Mesenchymal stem cell (in vitro differentiated cells and primary cell): ENCODE data around the gene IFT20. TPM values are rescaled to one million over a fixed set of nuclear protein-coding genes. Genes with fewer than 3 reads are reported as not detected.

Experiments
- DNase-seq: peaks from one replicate; pipeline ENCODE4 v3.0.0-alpha.2; 2013
- H2AFZ ChIP-seq: one replicate; pipeline ENCODE4 v1.6.1; 2013; ENCODE audit warnings: low read depth, mild to moderate bottlenecking, control low read depth, inconsistent platforms, low read length, moderate library complexity
- H2AK5ac ChIP-seq: 2 replicates; pipeline ENCODE4 v1.6.1; 2013; ENCODE audit warnings: low read length, moderate library complexity, mild to moderate bottlenecking, inconsistent platforms; ENCODE audit not compliant: severe bottlenecking
- H2BK120ac ChIP-seq: one replicate; pipeline ENCODE4 v1.6.1; 2013; ENCODE audit warnings: low read depth, mild to moderate bottlenecking, inconsistent platforms, low read length, moderate library complexity
- H2BK12ac ChIP-seq, 2 experiments: one replicate each; pipeline ENCODE4 v1.6.1; 2013; ENCODE audit warnings: inconsistent platforms in 2 of 2, low read length in 2 of 2, mild to moderate bottlenecking in 2 of 2, moderate library complexity in 2 of 2, control low read depth in 1 of 2
- H2BK15ac ChIP-seq: one replicate; pipeline ENCODE4 v1.6.1; 2013; ENCODE audit warnings: mild to moderate bottlenecking, low read depth, inconsistent platforms; ENCODE audit not compliant: poor library complexity, severe bottlenecking
- H2BK5ac ChIP-seq: 2 replicates; pipeline ENCODE4 v1.6.1; 2013; ENCODE audit warnings: low read depth, mild to moderate bottlenecking, low read length, control low read depth, inconsistent platforms; ENCODE audit not compliant: poor library complexity, severe bottlenecking
- H3K14ac ChIP-seq, 2 experiments: one replicate each; pipeline ENCODE4 v1.6.1; 2013; ENCODE audit warnings: inconsistent platforms in 2 of 2, low read length in 2 of 2, control low read depth in 1 of 2, mild to moderate bottlenecking in 1 of 2, moderate library complexity in 1 of 2
- H3K18ac ChIP-seq, 2 experiments: one replicate each; pipeline ENCODE4 v1.6.1; 2013; ENCODE audit warnings: inconsistent platforms in 2 of 2, low read length in 2 of 2, control low read depth in 1 of 2, low read depth in 1 of 2, mild to moderate bottlenecking in 1 of 2
- H3K23ac ChIP-seq, 2 experiments: one replicate each; pipeline ENCODE4 v1.6.1; 2013; ENCODE audit warnings: inconsistent platforms in 2 of 2, low read length in 2 of 2, mild to moderate bottlenecking in 2 of 2, moderate library complexity in 2 of 2, control low read depth in 1 of 2
- H3K27ac ChIP-seq: 2 replicates; pipeline ENCODE4 v1.5.1; 2013; ENCODE audit warnings: mild to moderate bottlenecking, moderate library complexity, low read length, control low read depth, inconsistent platforms; ENCODE audit not compliant: poor library complexity, severe bottlenecking
- H3K27me3 ChIP-seq, 2 experiments: 2 replicates each; pipeline versions ENCODE4 v1.6.1 to v1.7.0; 2013; ENCODE audit warnings: low read length in 2 of 2, mild to moderate bottlenecking in 2 of 2, moderate library complexity in 2 of 2, control low read depth in 1 of 2, inconsistent platforms in 1 of 2; ENCODE audit not compliant: control insufficient read depth in 1 of 2, insufficient read depth in 1 of 2
- H3K36me3 ChIP-seq, 2 experiments: 2 replicates each; pipeline versions ENCODE4 v1.6.1 to v1.7.0; 2013; ENCODE audit warnings: low read length in 2 of 2, control low read depth in 1 of 2, inconsistent platforms in 1 of 2, low read depth in 1 of 2, mild to moderate bottlenecking in 1 of 2; ENCODE audit not compliant: insufficient read depth in 2 of 2, control insufficient read depth in 1 of 2
- H3K4ac ChIP-seq, 2 experiments: one replicate each; pipeline ENCODE4 v1.6.1; 2013; ENCODE audit warnings: inconsistent platforms in 2 of 2, low read length in 2 of 2, mild to moderate bottlenecking in 2 of 2, moderate library complexity in 2 of 2, control low read depth in 1 of 2, low read depth in 1 of 2
- H3K4me1 ChIP-seq: 2 replicates; pipeline ENCODE4 v1.6.1; 2013; ENCODE audit warnings: low read depth, low read length, control low read depth; ENCODE audit not compliant: control insufficient read depth, insufficient read depth
- H3K4me2 ChIP-seq: 2 replicates; pipeline ENCODE4 v1.6.1; 2013; ENCODE audit warnings: low read length, mild to moderate bottlenecking, inconsistent platforms; ENCODE audit not compliant: poor library complexity, severe bottlenecking
- H3K4me3 ChIP-seq, 2 experiments: 2 replicates each; pipeline versions ENCODE4 v1.5.1 to v1.7.0; 2013; ENCODE audit warnings: low read length in 2 of 2, mild to moderate bottlenecking in 2 of 2, control low read depth in 1 of 2, low read depth in 1 of 2; ENCODE audit not compliant: insufficient read depth in 1 of 2
- H3K79me1 ChIP-seq: replicated peaks from 2 replicates; pipeline ENCODE4 v1.6.1; 2013; ENCODE audit warnings: mild to moderate bottlenecking, control low read depth, low read length, inconsistent platforms; ENCODE audit not compliant: poor library complexity, severe bottlenecking
- H3K9ac ChIP-seq: 2 replicates; pipeline ENCODE4 v1.7.0; 2013; ENCODE audit warnings: mild to moderate bottlenecking, low read length, moderate library complexity
- H3K9me3 ChIP-seq: 2 replicates; pipeline ENCODE4 v1.7.0; 2013; ENCODE audit warnings: mild to moderate bottlenecking, low read length; ENCODE audit not compliant: control insufficient read depth
- H4K8ac ChIP-seq: one replicate; pipeline ENCODE4 v1.6.1; 2013; ENCODE audit warnings: inconsistent platforms, mild to moderate bottlenecking, low read length, moderate library complexity
- H4K91ac ChIP-seq: one replicate; pipeline ENCODE4 v1.6.1; 2013; ENCODE audit warnings: mild to moderate bottlenecking, low read length, inconsistent platforms
- WGBS: methylation state at CpG from one replicate; pipeline ENCODE4 v1.1.7; 2013; ENCODE audit warnings: mixed read lengths; 5-methylcytosine and 5-hydroxymethylcytosine counted together
- polyA plus RNA-seq, 2 experiments: library from polyadenylated mRNA; stranded (reverse); fragments of 200-250 nt; gene quantifications; one replicate each; pipeline ENCODE4 v1.2.3, GENCODE V29; 2013

The IFT20 gene
- polyA plus RNA-seq (2013, experiment 1 of 2): 71.7 TPM
- 73.0 TPM for polyA plus RNA-seq (2013, experiment 2 of 2)

- DNase-seq: peak; percentile 100
- Histone ChIP-seq H4K91ac (peak within 1 kb of the TSS; percentile 83), H3K36me3 (peaks cover 32 to 33% of the 10 kb centered on the region in 2 experiments), H2AFZ (peak within 1 kb of the TSS; percentile 93), H3K4ac (peak within 1 kb of the TSS; percentile 73 to 90), H2BK12ac (peak within 1 kb of the TSS in 1 of 2 experiments; percentile 75), H3K4me2 (peak within 1 kb of the TSS; percentile 87), H3K4me3 (peak within 1 kb of the TSS; percentile 93 to 97), H3K79me1 (peaks cover 46% of the 10 kb centered on the region), H3K9me3 (no peaks in the 10 kb centered on the region), H2AK5ac (peak within 1 kb of the TSS; percentile 34), H2BK120ac (no peak within 1 kb of the TSS), H3K9ac (peak within 1 kb of the TSS; percentile 99), H2BK5ac (peak within 1 kb of the TSS; percentile 83), H3K14ac (peak within 1 kb of the TSS; percentile 78 to 95), H4K8ac (peak within 1 kb of the TSS; percentile 87), H3K4me1 (peaks cover 26% of the 10 kb centered on the region), H2BK15ac (peak within 1 kb of the TSS; percentile 37), H3K27me3 (no peaks in the 10 kb centered on the region), H3K18ac (peak within 1 kb of the TSS; percentile 69 to 96), H3K27ac (peak within 1 kb of the TSS; percentile 96), H3K23ac (peak within 1 kb of the TSS; percentile 62 to 95)
- WGBS: under 1% methylated on average over 61 of the region's 62 CpGs
These were observed at the start of gene IFT20, which contains the start of gene TNFAIP1 for GRCh38 chr17:28335201-28335958. TSS of gene IFT20 (minus strand) at chr17:28335472. CDS start at chr17:28331985, 3,487 bp downstream. TSS of gene TNFAIP1 (plus strand) at chr17:28335761. CDS start at chr17:28339522, 3,761 bp downstream.

GRCh38 chr17:28385037-28385400 lies 49.7 kb upstream of the IFT20 start:
- Histone ChIP-seq H3K23ac (no peak overlapping the region), H3K9ac (no peak overlapping the region), H4K8ac (no peak overlapping the region), H4K91ac (peak overlapping the region; percentile 25), H3K4ac (peak overlapping the region in 1 of 2 experiments; percentile 13), H3K27ac (no peak overlapping the region), H3K9me3 (no peaks in the 10 kb centered on the region), H3K14ac (no peak overlapping the region), H3K27me3 (peaks cover 16 to 33% of the 10 kb centered on the region in 2 experiments), H2BK120ac (no peak overlapping the region), H3K36me3 (peaks cover 15 to 18% of the 10 kb centered on the region in 2 experiments), H2AK5ac (no peak overlapping the region), H2AFZ (no peak overlapping the region), H3K4me3 (no peak overlapping the region), H3K79me1 (peaks cover 1% of the 10 kb centered on the region), H2BK5ac (no peak overlapping the region), H2BK15ac (no peak overlapping the region), H2BK12ac (no peak overlapping the region), H3K4me1 (peaks cover 11% of the 10 kb centered on the region), H3K4me2 (no peak overlapping the region), H3K18ac (no peak overlapping the region)
- 42% methylated on average over 29 of the region's 29 CpGs for WGBS
- DNase-seq: no peak

GRCh38 chr17:28384281-28385036 lies 49.2 kb upstream of the IFT20 start:
- Histone ChIP-seq H3K4me2 (peak overlapping the region; percentile 32), H2BK5ac (no peak overlapping the region), H3K18ac (peak overlapping the region in 1 of 2 experiments; percentile 4), H4K91ac (peak overlapping the region; percentile 25), H3K27me3 (peaks cover 16 to 33% of the 10 kb centered on the region in 2 experiments), H2BK12ac (no peak overlapping the region), H2BK120ac (no peak overlapping the region), H4K8ac (peak overlapping the region; percentile 55), H3K9ac (no peak overlapping the region), H3K4me3 (peak overlapping the region in 1 of 2 experiments; percentile 38), H3K36me3 (peaks cover 10 to 18% of the 10 kb centered on the region in 2 experiments), H2AK5ac (no peak overlapping the region), H2BK15ac (no peak overlapping the region), H3K23ac (no peak overlapping the region), H3K79me1 (peaks cover 1% of the 10 kb centered on the region), H3K4me1 (peaks cover 11% of the 10 kb centered on the region), H3K27ac (no peak overlapping the region), H3K4ac (no peak overlapping the region), H3K14ac (peak overlapping the region in 1 of 2 experiments; percentile 13), H3K9me3 (no peaks in the 10 kb centered on the region), H2AFZ (no peak overlapping the region)
- WGBS: 12% methylated on average over 55 of the region's 56 CpGs
- peak; percentile 28 for DNase-seq
